K562 (cell line): ENCODE data around the gene LEMD3. TPM values are rescaled to one million over a fixed set of nuclear protein-coding genes. Genes with fewer than 3 reads are reported as not detected.

ENCODE experiments used
- ARID1B ChIP-seq: fragments of 450-650 bp; IDR thresholded peaks from 2 replicates; pipeline ENCODE4 v1.6.1; 2016; ENCODE audit warnings: antibody characterized with exemption, mild to moderate bottlenecking, inconsistent platforms
- ATF7 ChIP-seq: fragments of 450-650 bp; IDR thresholded peaks from 2 replicates; pipeline ENCODE4 v1.7.1; 2014; ENCODE audit warnings: mild to moderate bottlenecking, moderate library complexity
- C11orf30 ChIP-seq: fragments of 450-650 bp; IDR thresholded peaks from 2 replicates; pipeline ENCODE4 v1.6.1; 2016; ENCODE audit warnings: low read depth, mild to moderate bottlenecking
- CEBPB ChIP-seq: fragments of 450-650 bp; IDR thresholded peaks from 2 replicates; pipeline ENCODE4 v1.6.1; 2016; ENCODE audit warnings: missing genetic modification characterization, missing compliant biosample characterization
- CREB1 ChIP-seq, 2 experiments: sonication (generic) in 1 of 2; formaldehyde crosslinking in 1 of 2; IDR thresholded peaks; 2 replicates each; pipeline versions ENCODE4 v1.6.1 to v1.8.0; 2012 to 2022; ENCODE audit warnings: inconsistent platforms in 1 of 2, mild to moderate bottlenecking in 1 of 2, missing genetic modification reagents in 1 of 2, moderate library complexity in 1 of 2
- DACH1 ChIP-seq: fragments of 450-650 bp; IDR thresholded peaks from 2 replicates; pipeline ENCODE4 v1.6.1; 2018; ENCODE audit not compliant: partially characterized antibody
- DPF2 ChIP-seq: fragments of 450-650 bp; IDR thresholded peaks from 2 replicates; pipeline ENCODE4 v1.6.1; 2016
- E2F5 ChIP-seq: sonication (generic); formaldehyde crosslinking; IDR thresholded peaks from 2 replicates; pipeline ENCODE4 v1.8.0; 2022; ENCODE audit warnings: mild to moderate bottlenecking, missing genetic modification reagents
- GATAD2B ChIP-seq: fragments of 450-650 bp; IDR thresholded peaks from 2 replicates; pipeline ENCODE4 v1.6.1; 2017; ENCODE audit warnings: mild to moderate bottlenecking, borderline replicate concordance
- KDM2B ChIP-seq: fragments of 250-450 bp; sonication (Bioruptor Pico); IDR thresholded peaks from 2 replicates; pipeline ENCODE4 v1.8.0; 2021; ENCODE audit warnings: mild to moderate bottlenecking, moderate library complexity
- MCM5 ChIP-seq: fragments of 450-650 bp; IDR thresholded peaks from 2 replicates; pipeline ENCODE4 v1.6.1; 2016; ENCODE audit warnings: low read depth
- MGA ChIP-seq: fragments of 450-650 bp; IDR thresholded peaks from 2 replicates; pipeline ENCODE4 v1.6.1; 2016; ENCODE audit warnings: mild to moderate bottlenecking, moderate library complexity
- NFRKB ChIP-seq: fragments of 450-650 bp; IDR thresholded peaks from 2 replicates; pipeline ENCODE4 v1.6.1; 2016; ENCODE audit warnings: low read depth
- RFX5 ChIP-seq: IDR thresholded peaks from 2 replicates; pipeline ENCODE4 v1.6.1; 2011; ENCODE audit warnings: low read depth, mild to moderate bottlenecking, improper control_type of control experiment, low read length
- SMAD3 ChIP-seq: fragments of 450-650 bp; formaldehyde crosslinking; conservative IDR thresholded peaks from 2 replicates; pipeline ENCODE4 v1.4.0; 2020; ENCODE audit warnings: mild to moderate bottlenecking
- SMARCE1 ChIP-seq: fragments of 450-650 bp; IDR thresholded peaks from 2 replicates; pipeline ENCODE4 v1.7.1; 2016; ENCODE audit warnings: mild to moderate bottlenecking
- TBP ChIP-seq: optimal IDR thresholded peaks from 2 replicates; pipeline ENCODE3; 2011; ENCODE audit warnings: low read depth, low read length, improper control_type of control experiment
- TRIM24 ChIP-seq, 2 experiments: fragments of 450-650 bp; IDR thresholded peaks; 2 replicates each; pipeline ENCODE4 v1.6.1; 2016
- ZBED1 ChIP-seq: IDR thresholded peaks from 2 replicates; pipeline ENCODE4 v1.6.1; 2014
- ZFP30 ChIP-seq: fragments of 250-450 bp; sonication (Bioruptor Pico); IDR thresholded peaks from 2 replicates; pipeline ENCODE4 v1.8.0; 2022; ENCODE audit warnings: moderate library complexity, mild to moderate bottlenecking, inconsistent platforms, borderline replicate concordance
- ZNF57 ChIP-seq: fragments of 450-650 bp; formaldehyde crosslinking; IDR thresholded peaks from 2 replicates; pipeline ENCODE4 v1.4.0; 2020; ENCODE audit warnings: mild to moderate bottlenecking, moderate library complexity
- polyA plus RNA-seq, 8 experiments: library from polyadenylated mRNA; depleted of rRNA in 4 of 8; stranded (reverse) in 5 of 8; unstranded in 3 of 8; fragments of >200 nt; fragmentation: Nextera tagmentation in 2 of 8; fragmentation: Illumina TruSeq in 1 of 8; extraction: Ambion mirVana in 2 of 8; extraction: Trizol in 1 of 8; gene quantifications; 2 replicates each; pipeline versions ENCODE4 v1.2.1 to v1.2.3, GENCODE V29; 2011 to 2014; ENCODE audit warnings: inconsistent platforms in 1 of 8, missing spikeins in 1 of 8
- total RNA-seq, 7 experiments: library from RNA; depleted of rRNA in 6 of 7; stranded (reverse); fragments of >200 nt in 6 of 7; fragmentation: Illumina TruSeq in 2 of 7; extraction: Trizol in 2 of 7; gene quantifications; 2 replicates each; pipeline versions ENCODE4 v1.2.1 to v1.2.3, GENCODE V29; 2011 to 2021; ENCODE audit warnings: low replicate concordance in 1 of 7

Gene LEMD3
- total and polyA plus RNA-seq, 9 of the 15 experiments (the other 6 are each of a cell fraction or from before 2014, with no cell fraction given), result 6.8 to 37.4 (median 17.2) TPM

GRCh38 chr12:65156366-65156841 lies 13.0 kb upstream of the LEMD3 start (continued):
- peak; percentile 3; the same call in 1 of the 2 replicates for TF ChIP-seq MGA
- TF ChIP-seq TRIM24 (IDR thresholded peaks at IDR 0.05), result 0 out of 4 replicates have a peak, but pooled peaks of 1 of the 2 experiments have one; percentile 13
- no peak for TF ChIP-seq ATF7
- peak; percentile 40; the same call in 1 of the 2 replicates for TF ChIP-seq SMARCE1
- no peak for TF ChIP-seq CEBPB (tag)
- TF ChIP-seq KDM2B (CRISPR knock-in tag), result no peak
- TF ChIP-seq GATAD2B, result no peak
- no peak for TF ChIP-seq CREB1 (IDR thresholded peaks at IDR 0.05)
- no peak for TF ChIP-seq CREB1 (CRISPR knock-in tag; IDR thresholded peaks at IDR 0.05)
- TF ChIP-seq TBP, result no peak
- peak; percentile 63 for TF ChIP-seq DPF2
- no peak for TF ChIP-seq ZFP30 (CRISPR knock-in tag)
- no peak for TF ChIP-seq ZNF57
- no peak for TF ChIP-seq E2F5 (CRISPR knock-in tag)
- no peak for TF ChIP-seq MCM5
- no peak for TF ChIP-seq SMAD3
- TF ChIP-seq DACH1, result no peak
- no peak for TF ChIP-seq NFRKB
- TF ChIP-seq RFX5, result no peak
- no peak for TF ChIP-seq ZBED1
- TF ChIP-seq ARID1B, result peak; percentile 35
- peak; percentile 97 for TF ChIP-seq C11orf30
